Measurements from ENCODE around the gene DUSP1. TPM values are rescaled to one million over a fixed set of nuclear protein-coding genes. Genes with fewer than 3 reads are reported as not detected.

Gene DUSP1
- total and polyA plus RNA-seq, 9 of the 15 experiments (the other 6 are each of a cell fraction or from before 2014, with no cell fraction given), result 2.1 to 14.2 (median 8.5) TPM

DNA sequence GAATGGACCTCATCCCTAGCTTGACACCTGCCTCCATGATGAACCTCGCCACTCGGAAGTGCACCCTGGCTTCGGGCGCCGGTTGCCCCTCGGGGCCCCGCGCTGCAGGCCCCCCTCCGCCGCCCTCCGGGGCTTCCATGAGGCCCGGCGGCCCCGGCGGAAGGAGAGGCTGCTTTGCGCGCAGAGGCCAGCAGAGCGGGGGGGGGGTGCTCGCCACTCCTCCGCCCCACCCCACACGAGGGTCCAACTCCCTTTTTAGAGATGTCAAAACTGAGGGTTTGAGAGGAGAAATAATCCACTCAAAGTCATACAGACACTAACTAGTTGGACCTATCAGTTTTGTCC, 7.9 kb downstream of the DUSP1 start:
- FAIRE-seq, result no peak
- ChIA-PET POLR2A (interaction anchor here (5.7 kb wide), 1 partner anchor 8 kb away, joined by 55 read pairs; the partner anchor contains the start of gene DUSP1), CTCF (ENCODE audit: low intra/inter-chr PET ratio) (no interaction called here)
- no TSS peak for BruUV-seq (replicated peaks)
- intact Hi-C loops (cut with micrococcal nuclease), result no loop called here
- 70% methylated on average over 5 of the region's 21 CpGs for WGBS (ENCODE audit: insufficient coverage, low coverage, missing lambda C conversion rate)
- Histone ChIP-seq H3K9me3 (replicated peaks; ENCODE audit: control insufficient read depth, insufficient read depth, low read depth, low read length) (no peaks in the 10 kb centered on the region), H3K4me1 (replicated peaks in 1 of 2; ENCODE audit: control insufficient read depth in 2 of 2, insufficient read depth in 2 of 2, low read length in 2 of 2) (peaks cover 15 to 16% of the 10 kb centered on the region in 2 experiments; a peak in 4 of 5 replicates), H3K27me3 (ENCODE audit: control insufficient read depth in 2 of 2, insufficient read depth in 2 of 2, low read length in 2 of 2) (0 out of 5 replicates have a peak, but pooled peaks cover 0 to 4% of the 10 kb centered on the region in 2 experiments), H3K79me2 (ENCODE audit: control insufficient read depth, insufficient read depth, low read length) (no peaks in the 10 kb centered on the region), H3K4me2 (ENCODE audit: insufficient read depth, low read length) (no peak overlapping the region), H3K27ac (ENCODE audit: extremely low read depth, low read depth, low read length) (no peak overlapping the region), H3K4me3 (no peak overlapping the region), H3K36me3 (ENCODE audit: control insufficient read depth, insufficient read depth, low read length) (peaks cover 8% of the 10 kb centered on the region), H2AFZ (ENCODE audit: low read depth, low read length) (no peak overlapping the region), H3K9ac (ENCODE audit: insufficient read depth in 1 of 2, low read depth in 2 of 2, low read length in 2 of 2) (no peak overlapping the region), H4K20me1 (replicated peaks; ENCODE audit: control insufficient read depth, insufficient read depth, low read length) (peaks cover 6% of the 10 kb centered on the region), H3K9me1 (ENCODE audit: control insufficient read depth, insufficient read depth, low read length) (no peaks in the 10 kb centered on the region)
- no peak for DNase-seq (ENCODE audit: extremely low read depth in 1 of 4, low spot score in 3 of 4)
- no peak for ATAC-seq
- TF ChIP-seq, protein P1, sequence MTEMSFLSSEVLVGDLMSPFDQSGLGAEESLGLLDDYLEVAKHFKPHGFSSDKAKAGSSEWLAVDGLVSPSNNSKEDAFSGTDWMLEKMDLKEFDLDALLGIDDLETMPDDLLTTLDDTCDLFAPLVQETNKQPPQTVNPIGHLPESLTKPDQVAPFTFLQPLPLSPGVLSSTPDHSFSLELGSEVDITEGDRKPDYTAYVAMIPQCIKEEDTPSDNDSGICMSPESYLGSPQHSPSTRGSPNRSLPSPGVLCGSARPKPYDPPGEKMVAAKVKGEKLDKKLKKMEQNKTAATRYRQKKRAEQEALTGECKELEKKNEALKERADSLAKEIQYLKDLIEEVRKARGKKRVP (CRISPR knock-in tag; IDR thresholded peaks at IDR 0.05), result no peak
- TF ChIP-seq GTF2E2 (tag; IDR thresholded peaks at IDR 0.05), result no peak
- no peak for TF ChIP-seq MCM3 (IDR thresholded peaks at IDR 0.05)
- TF ChIP-seq ZBED1 (IDR thresholded peaks at IDR 0.05), result no peak
- no peak for TF ChIP-seq ZSCAN32 (CRISPR knock-in tag; IDR thresholded peaks at IDR 0.05)
- TF ChIP-seq, protein P2, sequence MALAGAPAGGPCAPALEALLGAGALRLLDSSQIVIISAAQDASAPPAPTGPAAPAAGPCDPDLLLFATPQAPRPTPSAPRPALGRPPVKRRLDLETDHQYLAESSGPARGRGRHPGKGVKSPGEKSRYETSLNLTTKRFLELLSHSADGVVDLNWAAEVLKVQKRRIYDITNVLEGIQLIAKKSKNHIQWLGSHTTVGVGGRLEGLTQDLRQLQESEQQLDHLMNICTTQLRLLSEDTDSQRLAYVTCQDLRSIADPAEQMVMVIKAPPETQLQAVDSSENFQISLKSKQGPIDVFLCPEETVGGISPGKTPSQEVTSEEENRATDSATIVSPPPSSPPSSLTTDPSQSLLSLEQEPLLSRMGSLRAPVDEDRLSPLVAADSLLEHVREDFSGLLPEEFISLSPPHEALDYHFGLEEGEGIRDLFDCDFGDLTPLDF (CRISPR knock-in tag; IDR thresholded peaks at IDR 0.05), result no peak
- TF ChIP-seq ARID1B (IDR thresholded peaks at IDR 0.05), result no peak
- no peak for TF ChIP-seq GTF2B (IDR thresholded peaks at IDR 0.05; ENCODE audit: extremely low read depth, insufficient read length)
- TF ChIP-seq, protein P3, sequence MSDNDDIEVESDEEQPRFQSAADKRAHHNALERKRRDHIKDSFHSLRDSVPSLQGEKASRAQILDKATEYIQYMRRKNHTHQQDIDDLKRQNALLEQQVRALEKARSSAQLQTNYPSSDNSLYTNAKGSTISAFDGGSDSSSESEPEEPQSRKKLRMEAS (CRISPR knock-in tag; IDR thresholded peaks at IDR 0.05), result no peak
- no peak for TF ChIP-seq TARDBP (IDR thresholded peaks at IDR 0.05)
- no peak for TF ChIP-seq HNRNPK (IDR thresholded peaks at IDR 0.05; ENCODE audit: low read depth, low read length, poor library complexity, severe bottlenecking)
- no peak for TF ChIP-seq HDGF (IDR thresholded peaks at IDR 0.05)
- no peak for TF ChIP-seq SRF (CRISPR knock-in tag; IDR thresholded peaks at IDR 0.05)
- no peak for TF ChIP-seq CBX5 (IDR thresholded peaks at IDR 0.05; ENCODE audit: borderline replicate concordance, low read depth)
- no peak for TF ChIP-seq MECOM (CRISPR knock-in tag; IDR thresholded peaks at IDR 0.05)
- TF ChIP-seq, protein P4, sequence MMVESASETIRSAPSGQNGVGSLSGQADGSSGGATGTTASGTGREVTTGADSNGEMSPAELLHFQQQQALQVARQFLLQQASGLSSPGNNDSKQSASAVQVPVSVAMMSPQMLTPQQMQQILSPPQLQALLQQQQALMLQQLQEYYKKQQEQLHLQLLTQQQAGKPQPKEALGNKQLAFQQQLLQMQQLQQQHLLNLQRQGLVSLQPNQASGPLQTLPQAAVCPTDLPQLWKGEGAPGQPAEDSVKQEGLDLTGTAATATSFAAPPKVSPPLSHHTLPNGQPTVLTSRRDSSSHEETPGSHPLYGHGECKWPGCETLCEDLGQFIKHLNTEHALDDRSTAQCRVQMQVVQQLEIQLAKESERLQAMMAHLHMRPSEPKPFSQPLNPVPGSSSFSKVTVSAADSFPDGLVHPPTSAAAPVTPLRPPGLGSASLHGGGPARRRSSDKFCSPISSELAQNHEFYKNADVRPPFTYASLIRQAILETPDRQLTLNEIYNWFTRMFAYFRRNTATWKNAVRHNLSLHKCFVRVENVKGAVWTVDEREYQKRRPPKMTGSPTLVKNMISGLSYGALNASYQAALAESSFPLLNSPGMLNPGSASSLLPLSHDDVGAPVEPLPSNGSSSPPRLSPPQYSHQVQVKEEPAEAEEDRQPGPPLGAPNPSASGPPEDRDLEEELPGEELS (CRISPR knock-in tag; IDR thresholded peaks at IDR 0.05; ENCODE audit: borderline replicate concordance), result no peak
- TF ChIP-seq NR1H2 (CRISPR knock-in tag; IDR thresholded peaks at IDR 0.05), result no peak
- TF ChIP-seq STAT5B (CRISPR knock-in tag; IDR thresholded peaks at IDR 0.05), result no peak
- in situ Hi-C loops (cut with MboI), result no loop called here
